Neutrophil (primary cell): ENCODE results near the gene SH3BGRL3.
A peak's percentile ranks its signal among the peaks of the same experiment; 100 is the strongest.

ENCODE experiments used
- H3K27ac ChIP-seq: fragments of 200-600 bp; sonication (generic); 2 replicates; pipeline ENCODE4 v1.5.1; 2016; ENCODE audit warnings: mild to moderate bottlenecking, moderate library complexity
- H3K27me3 ChIP-seq: fragments of 200-600 bp; sonication (generic); 2 replicates; pipeline ENCODE4 v1.6.0; 2016; ENCODE audit warnings: mild to moderate bottlenecking
- H3K36me3 ChIP-seq: fragments of 200-600 bp; sonication (generic); 2 replicates; pipeline ENCODE4 v1.5.1; 2017
- H3K4me1 ChIP-seq, 2 experiments: fragments of 200-600 bp in 1 of 2; sonication (generic) in 1 of 2; 1 replicate in 1 of 2; 2 replicates in 1 of 2; pipeline versions ENCODE4 v1.5.1 to v1.6.1; 2013 to 2016; ENCODE audit warnings: low read depth in 1 of 2, low read length in 1 of 2, mild to moderate bottlenecking in 1 of 2, moderate library complexity in 1 of 2; ENCODE audit not compliant: control insufficient read depth in 1 of 2, insufficient read depth in 1 of 2
- H3K4me3 ChIP-seq, 2 experiments: fragments of 200-600 bp in 1 of 2; sonication (generic) in 1 of 2; 1 replicate in 1 of 2; 2 replicates in 1 of 2; pipeline ENCODE4 v1.5.1; 2013 to 2016; ENCODE audit warnings: low read depth in 1 of 2, low read length in 1 of 2, mild to moderate bottlenecking in 1 of 2, moderate library complexity in 1 of 2
- H3K9me3 ChIP-seq: fragments of 200-600 bp; sonication (generic); 2 replicates; pipeline ENCODE4 v1.5.1; 2016
- CTCF ChIP-seq: fragments of 200-600 bp; sonication (generic); IDR thresholded peaks from 2 replicates; pipeline ENCODE4 v1.5.1; 2016; ENCODE audit warnings: antibody characterized with exemption

The SH3BGRL3 gene

GRCh38 chr1:26287033-26287711 is 7.3 kb downstream of the SH3BGRL3 start:
- Histone ChIP-seq H3K4me1 (peaks cover 79 to 87% of the 10 kb centered on the region in 2 experiments), H3K9me3 (no peaks in the 10 kb centered on the region), H3K27me3 (no peaks in the 10 kb centered on the region), H3K27ac (peak overlapping the region; percentile 100), H3K4me3 (no peak overlapping the region), H3K36me3 (peaks cover 25% of the 10 kb centered on the region)
- TF ChIP-seq CTCF: no peak

GRCh38 chr1:26287811-26288210 is 7.9 kb downstream of the SH3BGRL3 start:
- no peak for TF ChIP-seq CTCF
- Histone ChIP-seq H3K27ac (peak overlapping the region; percentile 100), H3K9me3 (no peaks in the 10 kb centered on the region), H3K4me1 (peaks cover 85 to 87% of the 10 kb centered on the region in 2 experiments), H3K27me3 (no peaks in the 10 kb centered on the region), H3K36me3 (peaks cover 19% of the 10 kb centered on the region), H3K4me3 (peak overlapping the region in 1 of 2 experiments; percentile 56)

- Histone ChIP-seq H3K4me1 (peaks cover 90 to 91% of the 10 kb centered on the region in 2 experiments), H3K27ac (peak overlapping the region; percentile 100)
Measured at GRCh38 chr1:26288311-26288941, 8.5 kb downstream of the SH3BGRL3 start.

GRCh38 chr1:26289158-26290059 is 9.5 kb downstream of the SH3BGRL3 start:
- H3K27ac ChIP-seq: peak overlapping the region; percentile 100
- no peaks in the 10 kb centered on the region for H3K27me3 ChIP-seq
- H3K36me3 ChIP-seq: peaks cover 5% of the 10 kb centered on the region
- peak overlapping the region; percentile 36 to 56 for H3K4me3 ChIP-seq
- H3K4me1 ChIP-seq: peaks cover 88% of the 10 kb centered on the region in 2 experiments
- peak; percentile 31 for TF ChIP-seq CTCF
- no peaks in the 10 kb centered on the region for H3K9me3 ChIP-seq

More at GRCh38 chr1:26288311-26288941, 8.5 kb downstream of the SH3BGRL3 start:
- H3K36me3 ChIP-seq: peaks cover 13% of the 10 kb centered on the region
- H3K4me3 ChIP-seq: peak overlapping the region in 1 of 2 experiments; percentile 56
- H3K9me3 ChIP-seq: no peaks in the 10 kb centered on the region
- H3K27me3 ChIP-seq: no peaks in the 10 kb centered on the region
- TF ChIP-seq CTCF: no peak

GRCh38 chr1:26290122-26290881 is 10.4 kb downstream of the SH3BGRL3 start:
- Histone ChIP-seq H3K27ac (peak overlapping the region; percentile 100), H3K27me3 (no peaks in the 10 kb centered on the region), H3K9me3 (no peaks in the 10 kb centered on the region), H3K4me1 (peaks cover 79% of the 10 kb centered on the region in 2 experiments), H3K4me3 (peak overlapping the region; percentile 36 to 56), H3K36me3 (no peaks in the 10 kb centered on the region)
- peak; percentile 18 for TF ChIP-seq CTCF
